ENCODE data around the gene TEX2.

TEX2 gene

GRCh38 chr17:64304551-64304950, 41.5 kb upstream of the TEX2 start:
- TF ChIP-seq TCF12 (IDR thresholded peaks at IDR 0.05; ENCODE audit: low read depth): no peak
- no peak for TF ChIP-seq MAX (IDR thresholded peaks at IDR 0.05)
- TF ChIP-seq CREB1 (IDR thresholded peaks at IDR 0.05; ENCODE audit: low read depth): no peak
- no peak for TF ChIP-seq EGR1 (IDR thresholded peaks at IDR 0.05)
- no peak for TF ChIP-seq TAF1 (IDR thresholded peaks at IDR 0.05; ENCODE audit: low read depth)
- TF ChIP-seq, protein P1, sequence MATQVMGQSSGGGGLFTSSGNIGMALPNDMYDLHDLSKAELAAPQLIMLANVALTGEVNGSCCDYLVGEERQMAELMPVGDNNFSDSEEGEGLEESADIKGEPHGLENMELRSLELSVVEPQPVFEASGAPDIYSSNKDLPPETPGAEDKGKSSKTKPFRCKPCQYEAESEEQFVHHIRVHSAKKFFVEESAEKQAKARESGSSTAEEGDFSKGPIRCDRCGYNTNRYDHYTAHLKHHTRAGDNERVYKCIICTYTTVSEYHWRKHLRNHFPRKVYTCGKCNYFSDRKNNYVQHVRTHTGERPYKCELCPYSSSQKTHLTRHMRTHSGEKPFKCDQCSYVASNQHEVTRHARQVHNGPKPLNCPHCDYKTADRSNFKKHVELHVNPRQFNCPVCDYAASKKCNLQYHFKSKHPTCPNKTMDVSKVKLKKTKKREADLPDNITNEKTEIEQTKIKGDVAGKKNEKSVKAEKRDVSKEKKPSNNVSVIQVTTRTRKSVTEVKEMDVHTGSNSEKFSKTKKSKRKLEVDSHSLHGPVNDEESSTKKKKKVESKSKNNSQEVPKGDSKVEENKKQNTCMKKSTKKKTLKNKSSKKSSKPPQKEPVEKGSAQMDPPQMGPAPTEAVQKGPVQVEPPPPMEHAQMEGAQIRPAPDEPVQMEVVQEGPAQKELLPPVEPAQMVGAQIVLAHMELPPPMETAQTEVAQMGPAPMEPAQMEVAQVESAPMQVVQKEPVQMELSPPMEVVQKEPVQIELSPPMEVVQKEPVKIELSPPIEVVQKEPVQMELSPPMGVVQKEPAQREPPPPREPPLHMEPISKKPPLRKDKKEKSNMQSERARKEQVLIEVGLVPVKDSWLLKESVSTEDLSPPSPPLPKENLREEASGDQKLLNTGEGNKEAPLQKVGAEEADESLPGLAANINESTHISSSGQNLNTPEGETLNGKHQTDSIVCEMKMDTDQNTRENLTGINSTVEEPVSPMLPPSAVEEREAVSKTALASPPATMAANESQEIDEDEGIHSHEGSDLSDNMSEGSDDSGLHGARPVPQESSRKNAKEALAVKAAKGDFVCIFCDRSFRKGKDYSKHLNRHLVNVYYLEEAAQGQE (IDR thresholded peaks at IDR 0.05; ENCODE audit: low read depth): no peak

DNA sequence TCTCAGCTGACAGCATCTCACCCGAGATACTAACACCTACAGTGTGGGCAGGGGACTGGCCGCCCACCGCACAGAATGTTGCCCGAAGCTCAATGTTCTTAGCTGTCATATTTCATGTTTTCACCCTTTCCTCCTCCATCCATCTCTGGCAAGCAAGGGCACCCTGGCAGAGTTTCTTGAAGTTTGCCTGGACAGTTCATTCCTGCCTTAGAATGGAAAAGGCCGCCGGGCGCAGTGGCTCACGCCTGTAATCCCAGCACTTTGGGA, 37.6 kb upstream of the TEX2 start:
- no peak for TF ChIP-seq TAF1 (IDR thresholded peaks at IDR 0.05; ENCODE audit: low read depth)
- no peak for TF ChIP-seq EP300 (IDR thresholded peaks at IDR 0.05; ENCODE audit: borderline replicate concordance)
- TF ChIP-seq, protein P1 (IDR thresholded peaks at IDR 0.05; ENCODE audit: low read depth): no peak
- no peak for TF ChIP-seq TCF12 (IDR thresholded peaks at IDR 0.05; ENCODE audit: low read depth)
- TF ChIP-seq YY1 (IDR thresholded peaks at IDR 0.05; ENCODE audit: low read depth): no peak
- no peak for TF ChIP-seq CREB1 (IDR thresholded peaks at IDR 0.05; ENCODE audit: low read depth)
- no peak for TF ChIP-seq ZBTB7A (IDR thresholded peaks at IDR 0.05; ENCODE audit: low read depth)
- no peak for TF ChIP-seq CEBPB (IDR thresholded peaks at IDR 0.05)
- TF ChIP-seq USF1 (IDR thresholded peaks at IDR 0.05): no peak
- TF ChIP-seq RAD21 (IDR thresholded peaks at IDR 0.05; ENCODE audit: low read depth): no peak
- no peak for TF ChIP-seq FOXM1 (IDR thresholded peaks at IDR 0.05; ENCODE audit: borderline replicate concordance, low read depth)
- no peak for TF ChIP-seq TEAD4 (IDR thresholded peaks at IDR 0.05)
- no peak for TF ChIP-seq MAX (IDR thresholded peaks at IDR 0.05)
- TF ChIP-seq EGR1 (IDR thresholded peaks at IDR 0.05): no peak
- no peak for TF ChIP-seq NFIC (IDR thresholded peaks at IDR 0.05)

DNA sequence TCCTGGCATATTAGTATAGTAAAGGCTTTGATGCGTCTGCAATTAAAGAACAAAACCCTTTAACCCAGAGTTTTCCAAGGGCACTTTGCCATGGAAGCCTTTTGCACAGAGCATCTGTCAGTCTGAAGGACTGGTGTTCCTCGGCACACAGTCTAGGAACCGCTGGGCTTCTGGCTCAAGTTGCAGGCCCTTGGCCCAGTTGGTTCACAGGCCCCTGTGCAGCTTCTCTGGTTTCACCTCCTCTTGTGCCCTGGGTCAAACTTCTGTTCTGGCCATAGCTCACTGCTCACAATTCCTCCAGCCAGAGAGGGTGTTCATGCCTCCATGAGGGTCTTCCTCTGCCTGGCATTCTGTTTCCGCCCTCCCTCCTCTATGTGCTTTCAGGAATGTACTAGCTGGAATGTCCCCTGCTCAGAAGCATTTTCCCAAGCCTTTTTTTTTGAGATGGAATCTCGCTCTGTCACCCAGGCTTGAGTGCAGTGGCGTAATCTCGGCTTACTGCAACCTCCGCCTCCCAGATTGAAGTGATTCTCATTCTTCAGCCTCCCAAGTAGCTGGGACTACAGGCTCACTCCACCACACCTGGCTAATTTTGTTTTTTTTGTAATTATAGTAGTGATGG, 34.5 kb upstream of the TEX2 start:
- no peak for TF ChIP-seq EGR1 (IDR thresholded peaks at IDR 0.05)
- no peak for TF ChIP-seq ZBTB7A (IDR thresholded peaks at IDR 0.05; ENCODE audit: low read depth)
- TF ChIP-seq, protein P1 (IDR thresholded peaks at IDR 0.05; ENCODE audit: low read depth): no peak
- no peak for TF ChIP-seq CREB1 (IDR thresholded peaks at IDR 0.05; ENCODE audit: low read depth)
- no peak for TF ChIP-seq NFIC (IDR thresholded peaks at IDR 0.05)

GRCh38 chr17:64296246-64296645, 33.2 kb upstream of the TEX2 start:
- TF ChIP-seq CREB1 (IDR thresholded peaks at IDR 0.05; ENCODE audit: low read depth) (no peak), CEBPB (IDR thresholded peaks at IDR 0.05) (no peak), NFIC (IDR thresholded peaks at IDR 0.05) (no peak), EP300 (IDR thresholded peaks at IDR 0.05; ENCODE audit: borderline replicate concordance) (no peak), FOXM1 (IDR thresholded peaks at IDR 0.05; ENCODE audit: borderline replicate concordance, low read depth) (no peak), EGR1 (IDR thresholded peaks at IDR 0.05) (no peak), MAX (IDR thresholded peaks at IDR 0.05) (no peak), TCF12 (IDR thresholded peaks at IDR 0.05; ENCODE audit: low read depth) (no peak), TEAD4 (IDR thresholded peaks at IDR 0.05) (no peak), RAD21 (IDR thresholded peaks at IDR 0.05; ENCODE audit: low read depth) (no peak), USF1 (IDR thresholded peaks at IDR 0.05) (no peak)
- TF ChIP-seq, protein P1 (IDR thresholded peaks at IDR 0.05; ENCODE audit: low read depth): no peak
